ENCODE results near the gene LCE4A. TPM values are rescaled to one million over a fixed set of nuclear protein-coding genes. Genes with fewer than 3 reads are reported as not detected.

Gene LCE4A
- total RNA-seq, 2 experiments from 2014 or later, result not detected

- no peaks in the 10 kb centered on the region for H3K36me3 Mint-ChIP-seq (ENCODE audit: low read depth)
- POLR2A ChIA-PET, result no interaction called here
- peaks cover 56% of the 10 kb centered on the region for H3K27me3 Mint-ChIP-seq
- Histone ChIP-seq H3K4me3 (ENCODE audit: low read length) (no peak overlapping the region), H3K27me3 (ENCODE audit: control insufficient read depth in 1 of 2, insufficient read depth in 2 of 2, low read length in 2 of 2) (peaks cover 11 to 14% of the 10 kb centered on the region in 2 experiments), H3K36me3 (ENCODE audit: insufficient read depth, low read length) (no peaks in the 10 kb centered on the region), H3K9me3 (ENCODE audit: control insufficient read depth in 1 of 2, insufficient read depth in 1 of 2, low read length in 2 of 2) (peaks cover 0 to 4% of the 10 kb centered on the region in 2 experiments), H3K4me1 (ENCODE audit: insufficient read depth, low read length) (no peaks in the 10 kb centered on the region), H3K27ac (ENCODE audit: low read depth in 1 of 2, low read length in 2 of 2) (no peak overlapping the region)
- intact Hi-C loops (cut with DNase I, micrococcal nuclease), result no loop called here
- no peak overlapping the region for H3K4me3 Mint-ChIP-seq
- no peak overlapping the region for H3K27ac Mint-ChIP-seq
- no peak for TF ChIP-seq CTCF (IDR thresholded peaks at IDR 0.05)
- no peaks in the 10 kb centered on the region for H3K9me3 Mint-ChIP-seq
- no peaks in the 10 kb centered on the region for H3K4me1 Mint-ChIP-seq (ENCODE audit: low read depth)
- CTCF ChIA-PET, result no interaction called here
- ATAC-seq (ENCODE audit: poor library complexity), result no peak
- DNase-seq, result no peak
These were observed 39.9 kb downstream of the LCE4A start for GRCh38 chr1:152747831-152748230.

GRCh38 chr1:152752225-152752624, 44.3 kb downstream of the LCE4A start:
- CTCF ChIA-PET, result no interaction called here
- no peak for TF ChIP-seq CTCF (IDR thresholded peaks at IDR 0.05)
- POLR2A ChIA-PET, result no interaction called here
- ATAC-seq (ENCODE audit: poor library complexity) (no peak), DNase-seq (no peak)
- Mint-ChIP-seq H3K4me1 (ENCODE audit: low read depth) (no peaks in the 10 kb centered on the region), H3K9me3 (no peaks in the 10 kb centered on the region), H3K4me3 (no peak overlapping the region), H3K27ac (no peak overlapping the region), H3K27me3 (peaks cover 53% of the 10 kb centered on the region), H3K36me3 (ENCODE audit: low read depth) (no peaks in the 10 kb centered on the region)
- Histone ChIP-seq H3K4me1 (ENCODE audit: insufficient read depth, low read length) (no peaks in the 10 kb centered on the region), H3K4me3 (ENCODE audit: low read length) (no peak overlapping the region), H3K27me3 (ENCODE audit: control insufficient read depth in 1 of 2, insufficient read depth in 2 of 2, low read length in 2 of 2) (peaks cover 7 to 9% of the 10 kb centered on the region in 2 experiments), H3K9me3 (ENCODE audit: control insufficient read depth in 1 of 2, insufficient read depth in 1 of 2, low read length in 2 of 2) (no peaks in the 10 kb centered on the region), H3K36me3 (ENCODE audit: insufficient read depth, low read length) (no peaks in the 10 kb centered on the region), H3K27ac (ENCODE audit: low read depth in 1 of 2, low read length in 2 of 2) (no peak overlapping the region)
- intact Hi-C loops (cut with DNase I, micrococcal nuclease), result no loop called here

GRCh38 chr1:152753586-152753985, 45.6 kb downstream of the LCE4A start:
- no peak for TF ChIP-seq CTCF (IDR thresholded peaks at IDR 0.05)
- Histone ChIP-seq H3K4me3 (ENCODE audit: low read length) (no peak overlapping the region), H3K4me1 (ENCODE audit: insufficient read depth, low read length) (no peaks in the 10 kb centered on the region), H3K27ac (ENCODE audit: low read depth in 1 of 2, low read length in 2 of 2) (no peak overlapping the region), H3K36me3 (ENCODE audit: insufficient read depth, low read length) (no peaks in the 10 kb centered on the region), H3K27me3 (ENCODE audit: control insufficient read depth in 1 of 2, insufficient read depth in 2 of 2, low read length in 2 of 2) (peaks cover 7 to 16% of the 10 kb centered on the region in 2 experiments), H3K9me3 (ENCODE audit: control insufficient read depth in 1 of 2, insufficient read depth in 1 of 2, low read length in 2 of 2) (no peaks in the 10 kb centered on the region)
- ChIA-PET POLR2A (no interaction called here), CTCF (no interaction called here)
- Mint-ChIP-seq H3K9me3 (no peaks in the 10 kb centered on the region), H3K4me1 (ENCODE audit: low read depth) (no peaks in the 10 kb centered on the region), H3K4me3 (no peak overlapping the region), H3K27me3 (peaks cover 59% of the 10 kb centered on the region), H3K27ac (no peak overlapping the region), H3K36me3 (ENCODE audit: low read depth) (no peaks in the 10 kb centered on the region)
- DNase-seq (no peak), ATAC-seq (ENCODE audit: poor library complexity) (no peak)
- intact Hi-C loops (cut with DNase I, micrococcal nuclease), result no loop called here

Measured in CD4-positive, alpha-beta T cell (primary cell).